HG02642 (cell line): ENCODE measurements around the gene PRKG1.

Experiments used
- ATAC-seq: cut with Tn5 transposase; IDR thresholded peaks from one replicate; pipeline ENCODE4 v1.9.1; 2021; ENCODE audit warnings: mild to moderate bottlenecking; ENCODE audit not compliant: unreplicated experiment, poor library complexity

PRKG1 gene

GRCh38 chr10:51607463-51607835 is 533.2 kb downstream of the PRKG1 start:
- ATAC-seq: no peak

- ATAC-seq: no peak
Observed at GRCh38 chr10:51608211-51608610, 533.9 kb downstream of the PRKG1 start.

GRCh38 chr10:51615764-51616298 is 541.5 kb downstream of the PRKG1 start:
- ATAC-seq: no peak

- ATAC-seq: no peak
Observed at GRCh38 chr10:51617576-51618235, 543.4 kb downstream of the PRKG1 start.

GRCh38 chr10:51619365-51619764 is 545.1 kb downstream of the PRKG1 start:
- ATAC-seq: no peak

GRCh38 chr10:51620131-51620530 is 545.8 kb downstream of the PRKG1 start:
- no peak for ATAC-seq

GRCh38 chr10:51624013-51624412 is 549.7 kb downstream of the PRKG1 start:
- no peak for ATAC-seq

- ATAC-seq: no peak
Observed at GRCh38 chr10:51629934-51630639, 555.8 kb downstream of the PRKG1 start.

- no peak for ATAC-seq
Observed at GRCh38 chr10:51630640-51631005, 556.3 kb downstream of the PRKG1 start.

- ATAC-seq: no peak
Observed at GRCh38 chr10:51635436-51635835, 561.1 kb downstream of the PRKG1 start.

- ATAC-seq: no peak
Observed at GRCh38 chr10:51638211-51638610, 563.9 kb downstream of the PRKG1 start.

- no peak for ATAC-seq
Observed at GRCh38 chr10:51638737-51639136, 564.5 kb downstream of the PRKG1 start.

- no peak for ATAC-seq
Observed at GRCh38 chr10:51640120-51640819, 566.0 kb downstream of the PRKG1 start.

- ATAC-seq: no peak
Observed at GRCh38 chr10:51642581-51642980, 568.3 kb downstream of the PRKG1 start.

- no peak for ATAC-seq
Observed at GRCh38 chr10:51643734-51644133, 569.4 kb downstream of the PRKG1 start.

GRCh38 chr10:51649064-51649463 is 574.8 kb downstream of the PRKG1 start:
- no peak for ATAC-seq

- ATAC-seq: no peak
Observed at GRCh38 chr10:51651063-51651462, 576.8 kb downstream of the PRKG1 start.

- ATAC-seq: no peak
Observed at GRCh38 chr10:51653025-51653424, 578.7 kb downstream of the PRKG1 start.

- ATAC-seq: no peak
Observed at GRCh38 chr10:51654918-51655317, 580.6 kb downstream of the PRKG1 start.

GRCh38 chr10:51656503-51656902 is 582.2 kb downstream of the PRKG1 start:
- ATAC-seq: no peak

- ATAC-seq: no peak
Observed at GRCh38 chr10:51658000-51658399, 583.7 kb downstream of the PRKG1 start.
